Activated effector memory CD4-positive, alpha-beta T cell treated with Interleukin-2 at 50 U/mL for 16 hours (primary cell): Measurements from ENCODE around the gene NFKB1.
"Not testable (repeated sequence)": the region's sequence is repeated elsewhere in the genome, so short reads cannot be mapped to it uniquely, and the experiment has no call there.

Experiments
- DNase-seq: peaks from one replicate; pipeline ENCODE4 v3.0.0-alpha.2; 2020

NFKB1 gene

DNA sequence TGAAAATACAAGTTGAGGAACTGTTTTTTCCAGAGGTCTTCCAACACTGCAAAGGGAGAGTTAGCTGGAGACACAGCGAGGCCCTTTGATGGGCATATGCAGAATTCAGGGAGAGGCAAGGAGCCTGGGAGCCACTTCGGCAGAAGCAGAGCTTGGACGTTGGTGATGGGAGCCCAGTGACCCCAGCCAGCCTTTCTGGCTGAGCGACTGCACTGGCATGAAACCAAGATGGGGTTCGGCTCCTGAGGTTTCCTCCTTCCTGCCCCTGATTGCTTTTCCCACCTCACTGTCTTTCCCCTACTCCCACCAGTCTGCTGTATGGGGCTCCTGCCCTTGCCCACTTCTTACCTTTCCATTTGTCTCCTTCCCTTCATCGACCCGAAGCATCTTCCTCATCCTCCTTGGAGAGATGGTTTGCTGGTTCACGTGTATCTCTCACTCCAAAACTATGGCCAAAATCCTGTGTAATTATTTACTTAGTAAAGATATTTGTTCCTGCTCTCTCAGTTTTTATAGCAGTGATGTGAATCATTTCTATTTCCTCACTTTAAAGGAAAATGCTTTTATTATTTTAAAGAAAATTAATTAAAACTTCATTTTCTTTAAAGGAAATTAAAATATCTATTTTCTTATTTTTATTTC is 100.5 kb downstream of the NFKB1 start:
- DNase-seq, result no peak

DNA sequence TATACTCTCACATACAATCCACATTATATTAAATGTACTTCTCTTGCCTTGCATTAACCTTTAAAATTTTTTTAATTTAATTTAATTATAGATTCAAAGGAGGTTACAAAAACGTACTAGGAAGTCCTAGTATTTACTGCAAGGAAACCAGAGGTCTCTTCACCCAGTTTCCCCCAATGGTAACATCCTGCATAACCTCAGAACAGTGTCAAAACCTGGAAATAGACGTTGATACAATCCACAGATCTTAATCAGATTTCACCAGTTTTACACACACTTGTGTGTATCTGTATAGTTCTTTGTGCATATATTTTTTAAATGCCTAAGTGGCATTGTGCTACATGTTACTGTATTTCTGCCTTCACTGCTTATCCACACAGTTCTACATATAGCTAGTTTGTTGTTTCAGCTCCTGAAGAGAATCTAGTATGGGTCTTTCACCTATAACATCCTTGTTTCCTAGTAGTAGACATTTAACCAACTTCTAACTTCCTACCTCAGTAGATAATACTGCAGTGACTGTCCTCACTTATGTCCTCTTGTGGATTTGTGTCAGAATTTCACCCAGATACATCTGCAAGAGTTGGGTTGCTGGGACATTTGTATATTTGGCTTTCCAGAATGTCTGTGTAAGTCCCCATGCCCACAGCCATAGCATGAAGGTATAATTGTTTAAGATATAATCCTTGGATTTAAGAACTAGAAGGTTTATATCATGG is 103.2 kb downstream of the NFKB1 start:
- DNase-seq, result no peak

GRCh38 chr4:102606261-102606660 is 105.1 kb downstream of the NFKB1 start:
- DNase-seq, result no peak

- DNase-seq, result no peak
Measured at GRCh38 chr4:102606846-102607450, 105.8 kb downstream of the NFKB1 start.

DNA sequence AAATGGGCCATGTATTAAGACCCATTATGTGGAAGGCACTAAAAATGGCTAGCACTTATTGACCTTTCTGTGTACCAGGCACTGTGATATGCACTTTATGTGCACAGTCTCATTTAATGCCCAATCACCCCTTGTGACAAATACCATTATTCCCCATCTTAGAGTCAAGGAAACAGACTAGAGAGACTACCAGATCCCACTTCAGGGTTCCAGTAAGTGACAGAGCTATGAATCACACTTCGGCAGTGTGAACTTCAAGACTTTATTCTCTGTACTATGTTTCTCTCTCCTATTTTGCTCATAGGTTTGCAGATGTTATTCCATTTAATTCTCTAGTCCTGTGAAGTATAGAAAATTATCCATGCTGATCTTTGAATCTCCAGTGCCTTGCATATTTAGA is 107.0 kb downstream of the NFKB1 start:
- DNase-seq, result no peak

- DNase-seq, result no peak
Measured at GRCh38 chr4:102610007-102610406, 108.8 kb downstream of the NFKB1 start.

DNA sequence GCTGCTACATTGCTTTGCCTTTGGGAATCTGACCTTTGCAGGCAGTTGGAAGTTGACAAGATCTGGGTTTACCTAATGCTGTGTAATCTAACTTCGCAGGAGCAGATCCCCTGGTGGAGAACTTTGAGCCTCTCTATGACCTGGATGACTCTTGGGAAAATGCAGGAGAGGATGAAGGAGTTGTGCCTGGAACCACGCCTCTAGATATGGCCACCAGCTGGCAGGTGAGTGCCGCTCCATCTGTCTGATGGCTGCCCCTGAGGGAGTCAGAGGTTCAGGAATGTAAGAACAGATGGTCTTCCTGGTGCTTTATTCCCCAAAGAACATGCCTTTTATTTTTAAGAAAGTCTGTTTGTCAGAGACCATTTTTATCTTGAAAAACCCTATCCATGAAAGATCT is 109.3 kb downstream of the NFKB1 start:
- no peak for DNase-seq

DNA sequence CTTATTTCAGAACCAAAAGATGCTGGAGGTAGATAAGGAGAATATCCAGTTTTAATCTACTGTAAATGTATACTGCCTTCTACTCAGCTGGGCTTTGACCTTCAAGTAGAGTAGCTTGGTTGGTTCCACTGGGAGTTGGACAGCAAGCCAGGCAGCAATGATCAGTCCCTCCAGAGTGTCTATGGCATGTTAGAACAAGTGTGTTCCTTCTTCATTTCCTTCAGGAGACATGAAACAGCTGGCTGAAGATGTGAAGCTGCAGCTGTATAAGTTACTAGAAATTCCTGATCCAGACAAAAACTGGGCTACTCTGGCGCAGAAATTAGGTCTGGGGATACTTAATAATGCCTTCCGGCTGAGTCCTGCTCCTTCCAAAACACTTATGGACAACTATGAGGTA is 111.1 kb downstream of the NFKB1 start:
- no peak for DNase-seq

DNA sequence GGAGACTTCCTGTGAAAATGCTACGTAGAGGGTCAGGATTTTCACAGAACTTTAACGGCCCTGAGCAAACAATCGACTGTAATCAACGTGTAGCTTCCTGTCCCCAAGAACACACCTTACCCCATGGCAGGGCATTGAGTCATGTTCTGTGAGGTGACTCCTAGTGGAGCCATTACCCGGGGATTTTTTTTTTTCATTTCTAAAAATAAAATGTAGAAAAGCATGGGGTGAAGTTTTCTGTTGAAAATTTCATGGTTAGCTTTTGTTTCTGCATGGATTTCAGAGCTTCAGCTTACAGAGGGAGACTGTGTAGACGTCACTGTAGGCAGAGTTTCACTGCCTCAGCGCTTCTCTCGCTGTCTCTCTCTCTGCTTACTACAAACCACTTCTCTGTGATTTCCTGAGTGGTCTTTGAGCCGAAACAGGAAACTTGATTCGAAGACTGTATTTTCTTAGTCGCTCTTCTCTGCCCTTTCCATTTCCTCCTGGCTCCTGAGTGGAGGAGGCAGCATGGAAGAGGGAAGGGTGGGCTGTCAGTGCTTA is 111.7 kb downstream of the NFKB1 start:
- no peak for DNase-seq

DNA sequence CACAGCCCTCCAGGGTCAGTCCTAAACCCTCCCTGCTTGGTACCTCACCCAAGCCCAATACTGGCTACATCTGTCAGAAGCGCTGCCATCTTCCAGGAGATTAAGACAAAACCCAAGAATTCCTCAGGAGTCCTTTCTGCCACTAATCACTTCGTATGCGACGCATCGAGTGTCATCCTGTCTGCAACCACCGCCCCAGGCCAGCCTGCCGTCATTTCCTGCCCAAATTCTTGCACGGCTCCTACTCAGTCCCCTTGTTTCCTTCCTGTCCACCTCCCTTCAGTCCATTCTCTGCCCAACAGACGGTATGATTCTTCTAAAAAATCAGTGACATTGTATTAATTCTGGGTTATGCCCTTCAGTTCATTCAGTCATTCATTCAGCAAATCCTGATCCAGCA is 113.6 kb downstream of the NFKB1 start:
- DNase-seq, result peak; percentile 36

GRCh38 chr4:102616636-102617035 is 115.5 kb downstream of the NFKB1 start:
- DNase-seq, result no peak

DNA sequence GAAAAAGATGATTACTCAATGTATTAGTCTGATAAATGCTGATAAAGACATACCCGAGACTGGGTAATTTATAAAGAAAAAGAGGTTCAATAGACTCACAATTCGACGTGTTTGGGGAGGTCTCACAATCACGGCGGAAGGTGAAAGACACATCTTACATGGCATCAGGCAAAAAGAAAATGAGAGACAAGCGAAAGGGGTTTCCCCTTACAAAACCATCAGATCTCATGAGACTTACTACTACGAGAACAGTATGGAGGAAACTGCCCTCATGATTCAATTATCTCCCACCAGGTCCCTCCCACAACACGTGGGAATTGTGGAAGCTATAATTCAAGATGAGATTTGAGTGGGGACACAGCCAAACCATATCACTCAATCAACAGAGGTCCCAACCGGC is 117.9 kb downstream of the NFKB1 start:
- not testable (repeated sequence) for DNase-seq

DNA sequence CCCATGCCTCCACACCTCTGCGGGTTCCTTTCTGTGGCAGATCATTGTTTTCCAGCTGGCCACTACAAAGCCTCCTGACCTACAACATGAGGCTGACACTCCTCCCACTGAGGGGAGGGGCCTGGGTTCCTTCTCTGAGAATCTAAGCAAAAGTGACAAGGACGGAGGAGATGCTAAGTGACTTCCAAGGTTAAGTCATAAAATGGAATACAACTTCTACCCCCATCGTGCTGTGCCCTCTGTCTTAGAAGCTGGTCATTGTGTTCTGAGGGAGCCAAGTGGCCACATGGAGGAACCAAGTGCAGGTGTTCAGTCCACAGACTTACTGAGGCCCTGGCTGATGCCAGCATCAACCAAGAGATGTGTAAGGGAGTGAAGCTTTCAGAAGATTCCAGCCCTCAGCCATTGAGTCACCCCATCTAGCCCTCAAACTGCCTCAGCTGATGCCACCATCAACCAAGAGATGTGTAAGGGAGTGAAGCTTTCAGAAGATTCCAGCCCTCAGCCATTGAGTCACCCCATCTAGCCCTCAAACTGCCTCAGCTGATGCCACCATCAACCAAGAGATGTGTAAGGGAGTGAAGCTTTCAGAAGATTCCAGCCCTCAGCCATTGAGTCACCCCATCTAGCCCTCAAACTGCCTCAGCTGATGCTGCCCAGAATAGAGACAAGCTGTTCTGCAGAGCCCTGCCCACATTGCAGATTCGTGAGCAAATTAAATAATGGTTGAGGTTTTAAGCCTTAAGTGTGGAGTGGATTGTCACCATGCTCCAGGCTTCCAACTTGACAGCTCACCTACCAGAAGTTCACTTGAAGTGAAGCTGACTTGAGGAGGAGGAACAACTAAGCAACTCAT is 118.8 kb downstream of the NFKB1 start:
- not testable (repeated sequence) for DNase-seq

GRCh38 chr4:102620697-102621497 is 119.7 kb downstream of the NFKB1 start:
- DNase-seq, result no peak

GRCh38 chr4:102623622-102624021 is 122.5 kb downstream of the NFKB1 start:
- DNase-seq, result no peak

DNA sequence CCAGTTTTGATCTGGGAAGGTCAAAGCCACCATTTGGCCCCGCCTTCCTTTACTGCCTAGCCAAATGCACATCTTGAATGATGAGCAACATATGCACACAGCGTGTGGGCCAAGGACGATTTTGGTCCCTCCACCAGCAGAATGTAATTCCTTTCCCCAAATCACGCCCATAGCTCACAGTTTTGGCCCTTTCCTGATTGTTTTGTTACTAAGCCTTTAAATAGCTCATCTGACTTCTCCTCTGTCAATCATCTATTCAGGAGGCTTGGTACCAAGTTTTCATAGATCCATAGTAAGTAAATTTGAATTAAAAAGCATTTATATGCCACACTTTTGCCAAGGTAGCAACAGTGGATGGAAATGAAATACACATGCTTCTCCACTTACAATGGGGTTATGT is 123.3 kb downstream of the NFKB1 start:
- no peak for DNase-seq

- peak; percentile 53 for DNase-seq
Measured at GRCh38 chr4:102625232-102625930, 124.2 kb downstream of the NFKB1 start.

DNA sequence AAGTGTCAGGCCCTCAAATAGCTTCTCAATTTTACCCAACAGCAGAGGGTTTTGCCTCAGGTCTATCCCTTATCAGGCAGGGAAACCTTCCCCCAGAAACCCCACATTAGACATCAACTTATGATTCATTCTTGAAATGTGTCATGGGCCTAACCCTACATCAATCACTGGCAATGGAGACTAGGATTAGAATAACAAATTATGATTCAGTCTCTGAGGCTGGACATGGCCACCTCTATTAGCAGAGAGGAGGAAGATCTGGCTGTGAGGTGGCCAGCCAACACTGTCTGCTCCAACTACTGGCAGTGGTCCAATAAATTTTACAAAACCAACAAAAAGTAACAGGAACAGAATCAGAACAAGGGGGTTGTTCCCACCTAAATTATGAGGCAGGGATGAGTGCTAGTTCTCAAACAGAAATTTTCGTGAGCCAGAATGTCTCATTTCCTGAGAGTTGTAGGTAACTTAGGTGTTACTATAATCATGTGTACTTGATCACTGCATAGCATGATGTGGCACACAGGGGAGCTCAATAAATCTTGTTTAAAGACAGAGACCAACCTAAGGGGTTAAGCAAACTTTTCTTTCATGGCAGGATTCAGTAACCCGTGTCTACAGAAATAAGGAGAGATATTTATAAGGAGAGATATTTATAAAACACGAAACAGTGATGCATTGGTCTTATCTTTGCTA is 126.8 kb downstream of the NFKB1 start:
- no peak for DNase-seq

DNA sequence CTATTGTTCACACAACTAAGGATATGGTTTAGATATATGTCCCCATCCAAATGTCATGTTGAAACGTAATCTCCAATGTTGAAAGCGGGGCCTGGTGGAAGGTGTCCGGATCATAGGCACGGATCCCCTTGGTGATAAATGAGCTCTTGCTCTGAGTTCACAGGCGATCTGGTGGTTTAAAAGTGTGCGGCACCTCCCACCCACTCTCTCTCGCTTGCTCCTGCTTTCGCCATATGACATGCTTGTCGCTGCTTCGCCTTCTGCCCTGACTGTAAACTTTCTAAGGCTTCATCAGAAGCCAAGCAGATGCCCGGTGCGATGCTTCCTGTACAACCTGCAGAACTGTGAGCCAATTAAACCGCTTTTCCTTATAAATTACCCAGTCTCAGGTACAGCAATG is 128.5 kb downstream of the NFKB1 start:
- no peak for DNase-seq

- DNase-seq, result no peak
Measured at GRCh38 chr4:102631616-102632015, 130.5 kb downstream of the NFKB1 start.
